ENCODE measurements around the gene PROZ. TPM values are rescaled to one million over a fixed set of nuclear protein-coding genes. Genes with fewer than 3 reads are reported as not detected.

Gene PROZ
- total RNA-seq, 1 donor from 2014 or later = not detected

DNA sequence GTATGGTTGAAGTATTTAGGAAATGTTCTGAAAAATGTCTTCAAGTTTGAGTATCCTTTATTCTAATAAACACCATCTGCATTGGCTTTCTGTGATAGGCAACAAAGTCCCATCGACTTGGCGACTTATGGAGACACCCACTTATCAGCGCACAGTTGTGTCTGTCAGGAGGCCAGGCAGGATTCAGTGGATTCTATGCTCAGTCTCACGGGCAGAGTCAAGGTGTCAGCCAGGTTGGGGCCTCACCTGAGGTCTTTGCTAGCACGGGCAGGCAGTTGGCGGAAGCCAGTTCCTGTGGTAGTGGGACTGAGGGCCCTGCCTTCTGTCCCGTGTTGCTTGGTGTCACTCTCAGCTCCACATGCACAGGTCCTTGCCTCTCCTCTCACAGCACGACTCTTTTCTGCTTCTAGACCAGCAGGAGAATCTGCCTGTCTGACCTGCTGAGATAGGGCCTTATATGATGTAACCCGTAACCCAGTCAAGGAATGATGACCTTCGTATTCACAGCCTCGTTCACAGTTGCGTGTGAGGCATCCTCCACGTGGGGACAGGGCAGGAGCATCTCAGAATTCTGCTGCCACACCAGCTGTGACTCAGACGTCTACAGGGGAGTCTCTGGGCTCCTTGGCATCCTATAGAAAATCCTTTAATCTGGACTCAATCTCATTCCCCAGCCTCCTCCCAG, 61.0 kb downstream of the PROZ start:
- Mint-ChIP-seq H3K27ac (ENCODE audit: unreplicated experiment) (peak overlapping the region; percentile 8), H3K4me1 (ENCODE audit: unreplicated experiment) (peaks cover 7% of the 10 kb centered on the region), H3K9me3 (ENCODE audit: unreplicated experiment) (no peaks in the 10 kb centered on the region), H3K27me3 (ENCODE audit: unreplicated experiment) (no peaks in the 10 kb centered on the region), H3K4me3 (ENCODE audit: unreplicated experiment) (no peak overlapping the region), H3K36me3 (ENCODE audit: unreplicated experiment) (peaks cover 20% of the 10 kb centered on the region)
- peak; percentile 74 for DNase-seq (ENCODE audit: extremely low spot score, unreplicated experiment)
- TF ChIP-seq, protein P1, sequence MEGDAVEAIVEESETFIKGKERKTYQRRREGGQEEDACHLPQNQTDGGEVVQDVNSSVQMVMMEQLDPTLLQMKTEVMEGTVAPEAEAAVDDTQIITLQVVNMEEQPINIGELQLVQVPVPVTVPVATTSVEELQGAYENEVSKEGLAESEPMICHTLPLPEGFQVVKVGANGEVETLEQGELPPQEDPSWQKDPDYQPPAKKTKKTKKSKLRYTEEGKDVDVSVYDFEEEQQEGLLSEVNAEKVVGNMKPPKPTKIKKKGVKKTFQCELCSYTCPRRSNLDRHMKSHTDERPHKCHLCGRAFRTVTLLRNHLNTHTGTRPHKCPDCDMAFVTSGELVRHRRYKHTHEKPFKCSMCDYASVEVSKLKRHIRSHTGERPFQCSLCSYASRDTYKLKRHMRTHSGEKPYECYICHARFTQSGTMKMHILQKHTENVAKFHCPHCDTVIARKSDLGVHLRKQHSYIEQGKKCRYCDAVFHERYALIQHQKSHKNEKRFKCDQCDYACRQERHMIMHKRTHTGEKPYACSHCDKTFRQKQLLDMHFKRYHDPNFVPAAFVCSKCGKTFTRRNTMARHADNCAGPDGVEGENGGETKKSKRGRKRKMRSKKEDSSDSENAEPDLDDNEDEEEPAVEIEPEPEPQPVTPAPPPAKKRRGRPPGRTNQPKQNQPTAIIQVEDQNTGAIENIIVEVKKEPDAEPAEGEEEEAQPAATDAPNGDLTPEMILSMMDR (IDR thresholded peaks at IDR 0.05) = no peak

DNA sequence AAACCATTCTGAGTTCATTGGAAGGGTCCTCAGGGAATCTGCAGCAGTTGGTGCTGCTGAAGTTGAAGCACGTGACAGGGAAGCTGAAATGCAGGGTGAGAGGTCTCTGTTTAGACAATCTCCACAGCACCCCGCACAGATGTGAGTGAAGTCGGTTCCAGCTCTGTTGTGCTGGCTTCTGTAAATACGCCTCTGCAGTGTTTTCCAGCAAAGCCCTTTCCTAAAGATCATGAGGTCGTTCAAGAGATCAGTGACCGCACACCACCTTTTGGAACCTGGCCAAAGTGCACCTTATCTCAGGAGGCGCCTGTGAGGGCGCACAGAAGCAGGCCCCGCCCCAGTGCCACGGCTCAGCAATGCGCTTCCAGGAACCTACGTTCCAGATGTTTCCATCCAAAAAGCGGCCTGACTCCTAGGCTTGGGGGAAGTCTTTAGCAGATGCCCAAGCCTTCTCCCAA, 61.7 kb downstream of the PROZ start:
- peaks cover 23% of the 10 kb centered on the region for H3K36me3 Mint-ChIP-seq (ENCODE audit: unreplicated experiment)
- peak; percentile 74 for DNase-seq (ENCODE audit: extremely low spot score, unreplicated experiment)
- H3K4me1 Mint-ChIP-seq (ENCODE audit: unreplicated experiment) = peaks cover 7% of the 10 kb centered on the region
- H3K27me3 Mint-ChIP-seq (ENCODE audit: unreplicated experiment) = no peaks in the 10 kb centered on the region
- H3K9me3 Mint-ChIP-seq (ENCODE audit: unreplicated experiment) = no peaks in the 10 kb centered on the region
- TF ChIP-seq, protein P1 (IDR thresholded peaks at IDR 0.05) = no peak
- no peak overlapping the region for H3K4me3 Mint-ChIP-seq (ENCODE audit: unreplicated experiment)
- no peak overlapping the region for H3K27ac Mint-ChIP-seq (ENCODE audit: unreplicated experiment)

DNA sequence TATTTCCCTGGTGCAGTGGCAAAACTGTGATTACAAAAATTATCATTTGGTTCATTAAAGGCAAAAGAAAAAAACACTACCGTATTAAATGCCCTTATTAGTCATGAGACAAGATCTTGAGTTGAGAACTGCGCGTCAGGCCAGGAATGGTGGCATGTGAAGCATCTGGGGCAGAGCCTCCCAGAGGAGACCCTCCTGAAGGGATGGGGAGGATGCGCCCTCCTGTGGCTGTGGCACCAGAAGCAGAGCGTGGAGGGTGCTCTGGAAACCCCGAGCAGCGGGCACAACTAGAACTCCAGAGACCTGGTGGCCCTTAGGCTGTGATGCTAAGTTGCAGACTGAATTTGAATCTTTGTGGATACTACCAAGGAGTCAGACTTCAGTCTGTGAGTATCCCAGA, 62.4 kb downstream of the PROZ start:
- Mint-ChIP-seq H3K36me3 (ENCODE audit: unreplicated experiment) (peaks cover 28% of the 10 kb centered on the region), H3K27ac (ENCODE audit: unreplicated experiment) (peak overlapping the region; percentile 23), H3K4me1 (ENCODE audit: unreplicated experiment) (peaks cover 7% of the 10 kb centered on the region), H3K9me3 (ENCODE audit: unreplicated experiment) (no peaks in the 10 kb centered on the region), H3K4me3 (ENCODE audit: unreplicated experiment) (no peak overlapping the region), H3K27me3 (ENCODE audit: unreplicated experiment) (no peaks in the 10 kb centered on the region)
- peak; percentile 48 for DNase-seq (ENCODE audit: extremely low spot score, unreplicated experiment)
- TF ChIP-seq, protein P1 (IDR thresholded peaks at IDR 0.05) = peak; percentile 45

Other genes starting within 250 kb of the PROZ start
- gene MCF2L, start 189.4 kb upstream of the PROZ start, total RNA-seq = 4.3 and 5.6 TPM in 2 replicates
- gene F7, start 52.9 kb upstream of the PROZ start, total RNA-seq = not detected in 2 replicates
- 1.8 and 2.0 TPM in 2 replicates for gene F10, start 35.8 kb upstream of the PROZ start, total RNA-seq
- 47.9 and 48.1 TPM in 2 replicates for gene PCID2, start 50.0 kb downstream of the PROZ start, total RNA-seq
- 76.7 and 77.3 TPM in 2 replicates for gene CUL4A, start 51.0 kb downstream of the PROZ start, total RNA-seq
- 413 and 449 TPM in 2 replicates for gene LAMP1, start 138.6 kb downstream of the PROZ start, total RNA-seq
- 0.99 and 2.0 TPM in 2 replicates for gene GRTP1, start 205.5 kb downstream of the PROZ start, total RNA-seq